Nephron (organoid): Measurements from ENCODE around the gene NTM.

Experiments used
- H3K27ac Mint-ChIP-seq, 3 experiments: 2 replicates each; pipeline ENCODE4 v1.8.0; 2020; ENCODE audit warnings: mixed read lengths in 3 of 3, mild to moderate bottlenecking in 2 of 3, moderate library complexity in 1 of 3
- H3K27me3 Mint-ChIP-seq: 2 replicates; pipeline ENCODE4 v1.8.0; 2021; ENCODE audit warnings: low read depth, mild to moderate bottlenecking, moderate library complexity, mixed read lengths
- H3K36me3 Mint-ChIP-seq: 2 replicates; pipeline ENCODE4 v1.8.0; 2020; ENCODE audit warnings: low read depth, mixed read lengths
- H3K4me1 Mint-ChIP-seq: 2 replicates; pipeline ENCODE4 v1.8.0; 2020; ENCODE audit warnings: mixed read lengths
- H3K4me3 Mint-ChIP-seq, 3 experiments: 2 replicates each; pipeline ENCODE4 v1.8.0; 2020; ENCODE audit warnings: mild to moderate bottlenecking in 3 of 3, mixed read lengths in 3 of 3, moderate library complexity in 2 of 3
- H3K9me3 Mint-ChIP-seq: 2 replicates; pipeline ENCODE4 v1.8.0; 2020; ENCODE audit warnings: mixed read lengths
- TF ChIP-seq, protein P1 (sequence below), 3 experiments: fragments of 200-600 bp; sonication (generic); IDR thresholded peaks; one replicate each; pipeline ENCODE4 v1.5.0; 2021; ENCODE audit warnings: antibody characterized with exemption in 3 of 3; ENCODE audit not compliant: unreplicated experiment in 3 of 3

The NTM gene

GRCh38 chr11:131691181-131692041, 321.0 kb downstream of the NTM start:
- TF ChIP-seq, protein P1, sequence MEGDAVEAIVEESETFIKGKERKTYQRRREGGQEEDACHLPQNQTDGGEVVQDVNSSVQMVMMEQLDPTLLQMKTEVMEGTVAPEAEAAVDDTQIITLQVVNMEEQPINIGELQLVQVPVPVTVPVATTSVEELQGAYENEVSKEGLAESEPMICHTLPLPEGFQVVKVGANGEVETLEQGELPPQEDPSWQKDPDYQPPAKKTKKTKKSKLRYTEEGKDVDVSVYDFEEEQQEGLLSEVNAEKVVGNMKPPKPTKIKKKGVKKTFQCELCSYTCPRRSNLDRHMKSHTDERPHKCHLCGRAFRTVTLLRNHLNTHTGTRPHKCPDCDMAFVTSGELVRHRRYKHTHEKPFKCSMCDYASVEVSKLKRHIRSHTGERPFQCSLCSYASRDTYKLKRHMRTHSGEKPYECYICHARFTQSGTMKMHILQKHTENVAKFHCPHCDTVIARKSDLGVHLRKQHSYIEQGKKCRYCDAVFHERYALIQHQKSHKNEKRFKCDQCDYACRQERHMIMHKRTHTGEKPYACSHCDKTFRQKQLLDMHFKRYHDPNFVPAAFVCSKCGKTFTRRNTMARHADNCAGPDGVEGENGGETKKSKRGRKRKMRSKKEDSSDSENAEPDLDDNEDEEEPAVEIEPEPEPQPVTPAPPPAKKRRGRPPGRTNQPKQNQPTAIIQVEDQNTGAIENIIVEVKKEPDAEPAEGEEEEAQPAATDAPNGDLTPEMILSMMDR (IDR thresholded peaks at IDR 0.05; ENCODE audit: unreplicated experiment in 3 of 3) = peak; percentile 72 to 80 (median 78)
- Mint-ChIP-seq H3K36me3 (no peaks in the 10 kb centered on the region), H3K4me1 (peaks cover 16% of the 10 kb centered on the region), H3K9me3 (no peaks in the 10 kb centered on the region), H3K27me3 (peaks cover 66% of the 10 kb centered on the region), H3K4me3 (no peak overlapping the region), H3K27ac (no peak overlapping the region)

DNA sequence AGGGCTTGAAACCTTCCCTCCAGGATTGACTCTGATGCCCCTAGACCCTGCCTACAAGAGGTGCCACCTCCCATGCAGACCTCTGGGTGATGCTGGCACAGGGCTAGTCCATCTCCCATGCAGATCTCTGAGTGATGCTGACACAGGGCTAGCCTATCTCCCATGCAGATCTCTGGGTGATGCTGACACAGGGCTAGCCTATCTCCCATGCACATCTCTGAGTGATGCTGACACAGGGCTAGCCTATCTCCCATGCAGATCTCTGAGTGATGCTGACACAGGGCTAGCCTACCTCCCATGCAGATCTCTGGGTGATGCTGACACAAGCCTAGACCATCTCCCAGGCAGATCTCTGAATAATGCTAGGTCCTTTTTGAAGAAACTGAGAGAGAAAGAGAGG, 321.7 kb downstream of the NTM start:
- H3K4me1 Mint-ChIP-seq = peaks cover 14% of the 10 kb centered on the region
- H3K4me3 Mint-ChIP-seq = no peak overlapping the region
- TF ChIP-seq, protein P1 (IDR thresholded peaks at IDR 0.05; ENCODE audit: unreplicated experiment in 3 of 3) = no peak
- peaks cover 68% of the 10 kb centered on the region for H3K27me3 Mint-ChIP-seq
- H3K27ac Mint-ChIP-seq = no peak overlapping the region
- no peaks in the 10 kb centered on the region for H3K36me3 Mint-ChIP-seq
- H3K9me3 Mint-ChIP-seq = no peaks in the 10 kb centered on the region

DNA sequence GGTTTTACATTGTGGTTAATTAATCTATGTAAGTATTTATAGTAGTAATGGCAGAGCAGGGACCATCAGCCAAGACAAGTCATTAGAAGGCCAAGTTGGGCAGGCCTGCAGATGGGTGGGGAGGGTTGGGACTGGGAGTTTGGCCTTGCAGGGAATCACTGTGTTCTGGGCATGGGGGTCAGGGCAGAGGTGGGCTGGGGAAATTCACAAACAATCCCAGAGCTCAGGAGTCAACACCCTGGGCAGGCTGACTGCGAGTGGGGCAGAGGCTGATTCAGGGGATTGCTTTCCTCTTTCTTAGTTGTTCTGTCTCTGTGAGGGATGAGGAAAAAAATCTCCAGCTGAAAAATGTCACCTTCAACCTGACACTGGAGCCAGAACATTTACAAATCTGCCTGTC, 322.5 kb downstream of the NTM start:
- H3K4me1 Mint-ChIP-seq = peaks cover 14% of the 10 kb centered on the region
- TF ChIP-seq, protein P1 (IDR thresholded peaks at IDR 0.05; ENCODE audit: unreplicated experiment in 3 of 3) = no peak
- no peak overlapping the region for H3K4me3 Mint-ChIP-seq
- no peaks in the 10 kb centered on the region for H3K9me3 Mint-ChIP-seq
- H3K36me3 Mint-ChIP-seq = no peaks in the 10 kb centered on the region
- peaks cover 63% of the 10 kb centered on the region for H3K27me3 Mint-ChIP-seq
- no peak overlapping the region for H3K27ac Mint-ChIP-seq

- Mint-ChIP-seq H3K27me3 (peaks cover 65% of the 10 kb centered on the region), H3K4me3 (no peak overlapping the region), H3K4me1 (peaks cover 14% of the 10 kb centered on the region), H3K36me3 (no peaks in the 10 kb centered on the region), H3K9me3 (no peaks in the 10 kb centered on the region), H3K27ac (peak overlapping the region in 1 of 3 experiments; percentile 13)
- TF ChIP-seq, protein P1 (IDR thresholded peaks at IDR 0.05; ENCODE audit: unreplicated experiment in 3 of 3) = no peak
Observed at GRCh38 chr11:131693756-131694155, 323.3 kb downstream of the NTM start.

DNA sequence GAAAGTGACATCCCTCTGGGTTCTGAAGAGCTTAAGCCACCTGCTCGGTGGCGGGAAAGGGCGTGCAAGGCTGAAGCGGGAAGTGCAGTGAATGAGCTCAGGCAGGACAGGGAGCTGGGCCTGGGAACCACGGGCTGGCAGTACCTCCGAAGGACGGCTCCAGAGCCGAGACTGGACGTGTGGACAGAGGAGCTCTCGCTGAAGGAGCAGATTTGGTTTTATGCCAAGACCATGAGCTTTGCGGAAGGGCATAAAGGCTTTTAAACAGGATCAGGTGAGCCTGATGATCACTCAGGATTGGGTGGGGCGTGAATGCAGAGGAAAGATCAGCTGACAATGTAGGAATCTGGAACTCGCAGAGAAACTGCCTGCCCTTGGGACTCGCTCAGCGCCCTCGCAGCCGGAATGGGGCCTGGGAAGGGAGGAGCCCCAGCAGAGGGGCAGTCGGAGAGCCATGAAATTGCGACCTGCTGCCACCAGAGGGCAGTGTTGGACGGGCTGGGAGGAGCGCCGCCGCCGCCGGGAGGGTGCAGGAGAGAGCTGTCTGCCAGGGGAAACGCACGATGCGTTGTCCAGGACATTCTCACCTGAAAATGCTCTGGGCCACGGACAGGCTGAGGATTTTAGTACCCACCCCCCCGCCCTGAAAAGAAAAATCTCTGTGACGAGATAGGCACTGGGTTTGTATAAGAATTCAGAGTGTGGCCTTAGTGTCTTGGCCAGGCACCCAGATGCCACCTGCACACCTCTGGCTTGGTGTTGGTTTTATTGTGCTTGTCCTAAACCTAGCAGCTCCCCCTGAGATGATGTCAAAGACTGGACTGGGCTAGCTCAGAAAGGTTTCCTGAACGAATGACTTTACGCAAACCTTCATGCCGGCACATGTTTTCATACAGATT, 324.4 kb downstream of the NTM start:
- H3K27me3 Mint-ChIP-seq = peaks cover 69% of the 10 kb centered on the region
- no peaks in the 10 kb centered on the region for H3K36me3 Mint-ChIP-seq
- no peaks in the 10 kb centered on the region for H3K9me3 Mint-ChIP-seq
- H3K27ac Mint-ChIP-seq = peak overlapping the region in 1 of 3 experiments; percentile 13
- TF ChIP-seq, protein P1 (IDR thresholded peaks at IDR 0.05; ENCODE audit: unreplicated experiment in 3 of 3) = peak; percentile 98 to 99 (median 99)
- H3K4me1 Mint-ChIP-seq = peaks cover 14% of the 10 kb centered on the region
- peak overlapping the region in 2 of 3 experiments; percentile 12 to 43 for H3K4me3 Mint-ChIP-seq
